NCI-H187 treated with DMSO at 0.1 percent for 48 hours (cell line): ENCODE measurements around the gene ITGB2.

Experiments used
- DNase-seq: peaks from one replicate; lab custom pipeline; 2025; lab: John Stamatoyannopoulos, UW

Gene ITGB2

GRCh38 chr21:44955141-44955797 lies 34.6 kb upstream of the ITGB2 start:
- DNase-seq, result no peak

GRCh38 chr21:44954281-44954771 lies 33.6 kb upstream of the ITGB2 start:
- no peak for DNase-seq

DNA sequence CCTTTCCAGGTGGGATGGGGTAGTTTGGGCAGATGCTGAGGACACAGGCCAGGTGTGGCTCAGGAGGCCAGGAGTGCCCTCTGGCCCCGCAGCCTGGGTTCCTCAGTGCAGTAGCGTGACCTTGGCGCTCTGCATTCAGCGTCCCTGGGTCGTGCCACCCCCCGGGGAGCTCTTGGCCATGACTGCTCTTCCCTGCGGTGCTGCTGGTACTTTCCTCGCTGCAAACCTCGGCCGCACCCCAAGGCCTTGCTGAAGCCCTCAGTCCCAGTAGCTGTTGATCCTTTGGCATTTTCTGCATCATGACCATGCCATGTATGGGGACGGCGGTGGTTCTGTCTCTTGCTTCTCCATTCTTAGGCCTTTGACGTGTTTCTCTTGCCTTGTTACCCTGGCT lies 32.9 kb upstream of the ITGB2 start:
- no peak for DNase-seq

DNA sequence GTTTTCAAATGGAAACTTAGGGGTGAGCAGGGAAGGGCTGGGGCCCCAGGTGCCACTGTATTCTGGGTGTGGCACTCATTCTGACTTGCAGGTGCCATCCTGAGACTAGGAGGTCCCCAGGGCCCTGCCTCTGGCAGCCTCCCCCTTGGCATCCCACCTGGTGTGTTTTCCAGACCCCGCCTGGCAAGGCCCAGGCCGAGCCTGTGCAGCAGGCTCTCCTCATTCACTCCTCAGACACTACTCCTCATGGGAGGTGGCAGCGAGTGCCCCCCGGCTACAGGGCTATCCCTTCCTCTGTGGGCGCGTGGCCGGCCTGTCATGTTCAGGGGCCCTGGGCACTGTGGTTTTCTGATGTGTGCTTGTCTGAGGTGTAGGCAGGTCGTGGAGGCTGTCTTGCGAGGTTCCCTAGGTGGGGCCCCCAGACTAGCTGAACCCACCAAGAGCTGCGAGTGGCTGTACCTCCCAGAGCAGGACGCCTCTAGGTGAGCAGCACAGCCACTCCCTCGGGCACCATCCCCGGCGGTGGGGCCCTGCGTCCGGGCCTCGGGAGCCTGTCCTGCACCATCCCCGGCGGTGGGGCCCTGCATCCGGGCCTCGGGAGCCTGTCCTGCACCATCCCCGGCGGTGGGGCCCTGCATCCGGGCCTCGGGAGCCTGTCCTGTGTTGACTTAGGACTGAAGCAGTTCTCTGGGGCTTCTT lies 32.4 kb upstream of the ITGB2 start:
- no peak for DNase-seq

GRCh38 chr21:44952116-44952928 lies 31.6 kb upstream of the ITGB2 start:
- DNase-seq, result no peak

- no peak for DNase-seq
These were observed 30.7 kb upstream of the ITGB2 start for GRCh38 chr21:44951186-44951915.

DNA sequence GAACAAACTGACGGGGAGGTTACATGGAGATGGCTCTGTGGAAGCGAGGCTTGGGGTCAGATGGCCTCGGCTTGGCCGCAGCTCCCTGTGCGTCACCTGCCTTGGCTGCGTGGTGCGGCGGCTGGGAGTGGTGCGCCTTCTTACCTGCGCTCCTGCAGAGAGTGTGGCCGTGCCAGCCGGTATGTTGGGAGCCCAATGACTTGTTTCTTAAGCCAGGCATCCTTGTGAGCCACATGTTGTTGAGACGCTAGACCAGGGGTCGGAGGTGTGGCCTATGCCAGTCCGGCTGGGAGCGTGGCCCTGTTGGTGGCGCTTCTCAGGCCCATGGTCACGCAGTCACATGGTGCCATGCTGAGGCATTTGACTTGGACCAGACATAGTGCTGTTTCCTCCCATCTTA lies 29.7 kb upstream of the ITGB2 start:
- DNase-seq, result no peak

DNA sequence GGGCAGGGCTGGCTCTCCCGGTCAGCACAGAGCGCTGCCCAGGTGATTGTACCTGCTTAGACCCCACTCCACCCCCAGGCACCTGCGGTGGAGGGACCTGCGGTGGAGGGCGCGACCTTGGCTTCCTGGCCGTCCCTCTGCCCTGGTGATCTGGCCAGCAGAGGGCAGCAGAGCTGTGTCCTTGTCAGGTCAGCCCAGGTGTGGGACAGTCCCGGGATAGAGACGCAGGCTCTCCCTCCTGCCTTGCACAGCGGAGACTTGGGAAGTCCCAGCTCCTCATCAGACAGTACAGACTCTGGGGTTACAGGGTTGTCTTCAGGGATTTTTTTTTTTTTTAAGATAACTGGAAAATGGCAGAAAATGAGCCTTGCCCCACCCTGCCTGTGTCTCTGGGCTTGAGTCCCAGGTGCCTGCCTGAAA lies 29.1 kb upstream of the ITGB2 start:
- no peak for DNase-seq

- DNase-seq, result no peak
These were observed 28.6 kb upstream of the ITGB2 start for GRCh38 chr21:44949161-44949778.

GRCh38 chr21:44948426-44949120 lies 27.9 kb upstream of the ITGB2 start:
- DNase-seq, result no peak

- no peak for DNase-seq
These were observed 27.2 kb upstream of the ITGB2 start for GRCh38 chr21:44947930-44948331.

- DNase-seq, result no peak
These were observed 26.6 kb upstream of the ITGB2 start for GRCh38 chr21:44947111-44947929.

DNA sequence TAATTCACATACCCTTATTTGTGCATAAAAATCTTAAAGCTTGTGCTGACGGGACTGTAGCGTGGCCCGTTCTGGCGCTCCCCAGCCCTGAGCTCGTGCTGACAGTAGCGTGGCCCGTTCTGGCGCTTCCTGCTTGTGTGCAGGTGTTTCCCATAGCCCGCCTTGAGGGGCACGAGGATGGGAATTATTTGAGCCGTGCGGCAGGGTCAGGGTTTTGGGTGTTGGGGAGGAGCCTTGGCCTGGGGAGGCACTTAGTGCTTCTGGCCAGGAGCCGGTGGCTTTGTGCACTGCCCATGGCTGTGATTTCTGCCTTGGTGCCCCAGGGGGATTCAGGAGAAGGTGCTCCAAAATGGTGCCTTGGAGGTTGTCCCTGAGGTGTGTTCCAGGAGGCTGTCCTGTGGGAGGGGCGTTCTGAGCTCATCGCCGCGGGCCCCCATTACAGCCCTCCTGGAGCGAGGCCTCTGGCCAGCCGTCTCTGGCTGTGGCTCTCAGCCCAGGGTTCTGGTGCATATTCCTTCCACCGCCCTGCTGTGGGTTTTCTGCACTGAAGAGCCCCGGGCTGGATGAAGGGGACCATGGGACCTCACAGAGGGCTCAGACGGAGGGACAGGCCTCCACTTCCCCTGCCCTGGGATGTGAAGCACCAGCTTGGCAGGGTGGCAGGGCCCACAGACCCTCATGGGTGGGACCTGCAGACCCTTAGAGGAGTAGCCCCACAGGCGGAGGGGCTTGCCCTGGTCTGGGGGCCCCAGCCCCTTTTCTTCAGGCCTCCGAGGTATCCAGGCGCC lies 25.7 kb upstream of the ITGB2 start:
- DNase-seq, result no peak

GRCh38 chr21:44944596-44944995 lies 23.9 kb upstream of the ITGB2 start:
- DNase-seq, result no peak

GRCh38 chr21:44943686-44944550 lies 23.2 kb upstream of the ITGB2 start:
- DNase-seq, result no peak

GRCh38 chr21:44943005-44943685 lies 22.4 kb upstream of the ITGB2 start:
- no peak for DNase-seq

DNA sequence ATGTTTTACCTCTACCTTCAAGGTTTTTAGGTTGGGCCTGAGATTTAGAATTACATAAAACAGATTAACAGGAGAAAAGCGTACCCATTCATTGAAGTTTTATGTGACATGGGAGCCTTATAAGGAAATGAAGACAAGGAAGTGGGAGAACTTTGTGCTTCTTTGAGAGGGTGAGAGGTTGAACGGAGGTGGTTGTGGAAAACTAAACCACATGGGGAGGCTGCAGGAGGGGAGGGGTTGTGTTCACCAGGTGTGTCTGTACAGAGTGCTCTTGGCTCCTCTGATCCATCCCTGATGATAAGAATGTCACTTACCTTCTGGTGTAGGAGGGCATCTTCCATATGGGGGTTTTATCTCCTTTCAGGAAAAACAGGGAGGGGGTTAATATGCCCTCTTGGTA lies 21.9 kb upstream of the ITGB2 start:
- no peak for DNase-seq

GRCh38 chr21:44941567-44941966 lies 20.9 kb upstream of the ITGB2 start:
- DNase-seq, result no peak
